ENCODE measurements around the gene GIT1. TPM values are rescaled to one million over a fixed set of nuclear protein-coding genes. Genes with fewer than 3 reads are reported as not detected.

GIT1 gene
- total RNA-seq, 5 donors from 2014 or later (not counting 1 experiment from before 2014, with no cell fraction given): 36.7 to 86.4 (median 71.8) TPM

- H3K27ac Mint-ChIP-seq: no peak overlapping the region
- ChIA-PET CTCF (interaction anchor here in 1 of 2 donors (0.6 to 2.3 kb wide), 4 partner anchors 35 to 361 kb away, joined by 3 to 6 read pairs (median 4); no protein-coding TSS in a partner anchor), POLR2A (no interaction called here)
- peaks cover 3% of the 10 kb centered on the region for H3K36me3 Mint-ChIP-seq
- ATAC-seq (replicated peaks in 1 of 4) (no peak), DNase-seq (peak in 2 of 35 experiments; percentile 5)
- H3K4me1 ChIP-seq (ENCODE audit: control insufficient read depth in 1 of 2, extremely low read depth in 1 of 2, insufficient read depth in 2 of 2, low read length in 2 of 2): peaks cover 9 to 30% of the 10 kb centered on the region in 2 experiments
- H3K4me3 Mint-ChIP-seq: peak overlapping the region in 1 of 3 donors; percentile 53
- H3K27me3 Mint-ChIP-seq: no peaks in the 10 kb centered on the region
- H3K9me3 ChIP-seq: no peaks in the 10 kb centered on the region
- WGBS (ENCODE audit: insufficient coverage): no CpG with 5 or more reads among the region's 6 CpGs
- peaks cover 18 to 38% of the 10 kb centered on the region in 2 donors for H3K36me3 ChIP-seq (ENCODE audit: control insufficient read depth in 2 of 2, extremely low read depth in 1 of 2, insufficient read depth in 1 of 2, low read length in 1 of 2)
- no peaks in the 10 kb centered on the region for H3K9me3 Mint-ChIP-seq
- no peak overlapping the region for H3K4me3 ChIP-seq (ENCODE audit: control insufficient read depth in 1 of 2, extremely low read depth in 1 of 2, low read length in 1 of 2)
- no peaks in the 10 kb centered on the region for H3K27me3 ChIP-seq (replicated peaks in 1 of 2; ENCODE audit: control insufficient read depth in 2 of 2, extremely low read depth in 1 of 2, insufficient read depth in 2 of 2, low read length in 1 of 2)
- H3K27ac ChIP-seq (ENCODE audit: low read length): no peak overlapping the region
- H3K4me1 Mint-ChIP-seq: peaks cover 12 to 20% (median 16%) of the 10 kb centered on the region in 3 donors
Observed at GRCh38 chr17:29571486-29571882, 18.0 kb downstream of the GIT1 start.

- CTCF ChIA-PET: interaction anchor here (0.6 to 2.3 kb wide), 7 partner anchors 8 to 356 kb away, joined by 3 to 6 read pairs (median 3); no protein-coding TSS in a partner anchor
- Histone ChIP-seq H3K27me3 (replicated peaks in 1 of 2; ENCODE audit: control insufficient read depth in 2 of 2, extremely low read depth in 1 of 2, insufficient read depth in 2 of 2, low read length in 1 of 2) (no peaks in the 10 kb centered on the region), H3K36me3 (ENCODE audit: control insufficient read depth in 2 of 2, extremely low read depth in 1 of 2, insufficient read depth in 1 of 2, low read length in 1 of 2) (peaks cover 10 to 28% of the 10 kb centered on the region in 2 donors), H3K4me3 (ENCODE audit: control insufficient read depth in 1 of 2, extremely low read depth in 1 of 2, low read length in 1 of 2) (no peak overlapping the region), H3K4me1 (ENCODE audit: control insufficient read depth in 1 of 2, extremely low read depth in 1 of 2, insufficient read depth in 2 of 2, low read length in 2 of 2) (peaks cover 11 to 39% of the 10 kb centered on the region in 2 experiments), H3K9me3 (no peaks in the 10 kb centered on the region), H3K27ac (ENCODE audit: low read length) (no peak overlapping the region)
- POLR2A ChIA-PET: interaction anchor here (0.5 to 0.6 kb wide), 2 partner anchors 35 to 1018 kb away, joined by 3 read pairs; no protein-coding TSS in a partner anchor
- Mint-ChIP-seq H3K36me3 (peaks cover 3% of the 10 kb centered on the region), H3K27me3 (no peaks in the 10 kb centered on the region), H3K27ac (peak overlapping the region; percentile 54 to 77), H3K4me1 (peaks cover 18 to 26% (median 23%) of the 10 kb centered on the region in 3 donors), H3K4me3 (peak overlapping the region; percentile 13 to 53 (median 42)), H3K9me3 (no peaks in the 10 kb centered on the region)
- DNase-seq (peak in 2 of 35 experiments; percentile 2 to 7), ATAC-seq (replicated peaks in 1 of 4) (no peak)
- 98% methylated on average over 6 of the region's 7 CpGs for WGBS (ENCODE audit: insufficient coverage)
Observed at GRCh38 chr17:29570521-29570920, 18.9 kb downstream of the GIT1 start.

DNA sequence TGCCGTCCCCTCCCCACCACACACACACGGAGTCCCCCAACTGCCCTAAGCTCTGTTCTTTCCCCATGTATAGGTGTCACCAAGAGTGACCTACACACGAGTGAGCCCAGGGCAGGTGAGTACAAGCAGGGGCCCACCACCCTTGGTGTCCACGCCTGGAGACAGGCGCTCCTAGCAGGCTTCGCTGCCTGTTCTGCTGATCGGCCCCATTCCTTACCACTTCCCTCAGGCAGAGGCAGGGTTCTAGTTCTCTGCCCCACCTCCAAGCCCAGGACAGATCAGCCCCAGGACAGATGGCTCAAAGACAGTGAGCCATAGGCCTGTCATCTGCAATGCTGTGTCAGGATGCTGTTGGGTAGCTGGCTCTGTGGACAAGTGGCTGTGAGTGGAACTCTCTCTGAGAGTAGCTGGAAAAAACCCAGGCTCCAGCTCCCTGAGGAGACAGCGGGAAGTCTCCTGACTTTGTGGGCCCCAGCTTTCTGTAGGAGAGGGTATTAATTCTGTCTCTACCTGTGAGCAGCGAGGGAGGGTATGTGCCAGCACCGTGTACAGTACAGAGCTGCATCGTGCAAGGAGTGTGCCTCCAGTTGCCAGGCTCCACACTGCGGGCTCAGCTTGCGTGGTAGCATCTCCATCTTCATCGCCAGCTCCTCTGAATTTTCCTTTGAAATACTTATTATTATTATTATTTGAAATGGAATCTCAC, 20.1 kb downstream of the GIT1 start:
- ChIA-PET POLR2A (interaction anchor here in 1 of 2 donors (0.5 kb wide), 1 partner anchor 179 kb away, joined by 3 read pairs; no protein-coding TSS in a partner anchor), CTCF (interaction anchor here in 1 of 2 donors (0.6 to 0.8 kb wide), 3 partner anchors 38 to 357 kb away, joined by 3 to 6 read pairs (median 3); no protein-coding TSS in a partner anchor)
- DNase-seq (peak in 2 of 35 experiments; percentile 6 to 11), ATAC-seq (replicated peaks in 1 of 4) (no peak)
- no peaks in the 10 kb centered on the region for H3K36me3 Mint-ChIP-seq
- H3K4me3 Mint-ChIP-seq: peak overlapping the region; percentile 79 to 88 (median 84)
- Histone ChIP-seq H3K27ac (ENCODE audit: low read length) (peak overlapping the region; percentile 63), H3K36me3 (ENCODE audit: control insufficient read depth in 2 of 2, extremely low read depth in 1 of 2, insufficient read depth in 1 of 2, low read length in 1 of 2) (peaks cover 2 to 17% of the 10 kb centered on the region in 2 donors), H3K4me3 (ENCODE audit: control insufficient read depth in 1 of 2, extremely low read depth in 1 of 2, low read length in 1 of 2) (peak overlapping the region; percentile 61 to 75), H3K9me3 (no peaks in the 10 kb centered on the region), H3K4me1 (ENCODE audit: control insufficient read depth in 1 of 2, extremely low read depth in 1 of 2, insufficient read depth in 2 of 2, low read length in 2 of 2) (peaks cover 13 to 51% of the 10 kb centered on the region in 2 experiments), H3K27me3 (replicated peaks in 1 of 2; ENCODE audit: control insufficient read depth in 2 of 2, extremely low read depth in 1 of 2, insufficient read depth in 2 of 2, low read length in 1 of 2) (no peaks in the 10 kb centered on the region)
- no peaks in the 10 kb centered on the region for H3K27me3 Mint-ChIP-seq
- 80% methylated on average over 10 of the region's 14 CpGs for WGBS (ENCODE audit: insufficient coverage)
- H3K9me3 Mint-ChIP-seq: no peaks in the 10 kb centered on the region
- H3K4me1 Mint-ChIP-seq: peaks cover 24 to 34% (median 27%) of the 10 kb centered on the region in 3 donors
- H3K27ac Mint-ChIP-seq: peak overlapping the region; percentile 82 to 88

- no peaks in the 10 kb centered on the region for H3K36me3 Mint-ChIP-seq
- no peaks in the 10 kb centered on the region for H3K9me3 ChIP-seq
- no peaks in the 10 kb centered on the region for H3K27me3 ChIP-seq (replicated peaks in 1 of 2; ENCODE audit: control insufficient read depth in 2 of 2, extremely low read depth in 1 of 2, insufficient read depth in 2 of 2, low read length in 1 of 2)
- peak within 1 kb of the TSS; percentile 95 to 96 for H3K27ac Mint-ChIP-seq
- POLR2A ChIA-PET: interaction anchor here in 1 of 2 donors (0.5 to 0.6 kb wide), 2 partner anchors 292 to 1246 kb away, joined by 4 to 8 read pairs; no protein-coding TSS in a partner anchor
- peak within 1 kb of the TSS; percentile 72 for H3K27ac ChIP-seq (ENCODE audit: low read length)
- H3K4me1 ChIP-seq (ENCODE audit: control insufficient read depth in 1 of 2, extremely low read depth in 1 of 2, insufficient read depth in 2 of 2, low read length in 2 of 2): peaks cover 13 to 59% of the 10 kb centered on the region in 2 experiments
- H3K36me3 ChIP-seq (ENCODE audit: control insufficient read depth in 2 of 2, extremely low read depth in 1 of 2, insufficient read depth in 1 of 2, low read length in 1 of 2): peaks cover 0 to 10% of the 10 kb centered on the region in 2 donors
- H3K27me3 Mint-ChIP-seq: no peaks in the 10 kb centered on the region
- no peaks in the 10 kb centered on the region for H3K9me3 Mint-ChIP-seq
- WGBS (ENCODE audit: insufficient coverage): 5% methylated on average over 84 of the region's 85 CpGs
- H3K4me3 ChIP-seq (ENCODE audit: control insufficient read depth in 1 of 2, extremely low read depth in 1 of 2, low read length in 1 of 2): peak within 1 kb of the TSS; percentile 75 to 81
- CTCF ChIA-PET: interaction anchor here in 1 of 2 donors (0.6 to 1.8 kb wide), 3 partner anchors 19 to 910 kb away, joined by 3 to 6 read pairs (median 3); partner anchors contain the start of gene SSH2
- H3K4me3 Mint-ChIP-seq: peak within 1 kb of the TSS; percentile 88 to 94 (median 94)
- ATAC-seq (replicated peaks in 1 of 4) (peak; percentile 64 to 71 (median 67)), DNase-seq (peak; percentile 62 to 93 (median 76))
- peaks cover 24 to 41% (median 34%) of the 10 kb centered on the region in 3 donors for H3K4me1 Mint-ChIP-seq
Observed at GRCh38 chr17:29568331-29569244, 20.9 kb downstream of the GIT1 start, which contains the start of gene TP53I13. TP53I13 (plus strand) TSS chr17:29568701; CDS start chr17:29568759, 58 bp downstream.

DNA sequence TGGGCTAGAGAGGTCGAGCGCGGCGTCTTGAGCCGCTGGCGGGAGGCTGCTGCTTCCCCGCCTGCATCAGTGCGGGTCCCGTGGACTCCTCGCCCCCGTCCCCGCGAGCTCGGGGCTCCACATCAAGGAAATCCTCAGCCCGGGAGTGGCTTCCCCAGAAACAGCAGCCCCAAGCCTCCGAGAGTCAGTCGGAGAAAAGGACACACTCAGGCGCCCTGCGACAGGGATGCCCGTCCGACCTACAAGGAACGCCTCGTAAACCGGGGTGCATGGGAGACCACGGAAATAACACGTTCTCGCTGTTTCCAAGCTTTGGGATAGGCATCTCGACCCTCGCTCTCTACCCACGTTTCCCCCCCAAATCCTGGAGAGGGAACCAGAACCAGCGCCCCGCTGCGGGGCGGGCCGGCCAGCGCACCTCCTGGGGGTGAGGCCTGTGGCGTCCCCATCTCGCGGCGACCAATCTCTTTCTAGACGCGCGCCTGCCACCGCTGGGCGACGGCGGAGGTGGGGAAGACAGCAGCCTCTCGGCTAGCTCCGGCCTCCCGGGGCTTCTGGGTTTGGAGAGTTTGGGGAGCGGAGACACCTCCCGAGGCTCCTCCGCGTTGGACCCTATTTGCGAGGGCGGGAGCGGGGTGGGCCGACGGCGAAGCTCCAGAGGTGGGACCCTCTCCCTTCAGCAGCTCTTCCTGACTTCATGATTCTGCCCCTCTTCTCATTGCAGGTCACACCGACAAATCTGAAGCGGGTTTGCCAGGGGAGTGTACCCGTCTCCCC, 21.7 kb downstream of the GIT1 start:
- Mint-ChIP-seq H3K4me1 (peaks cover 24 to 42% (median 37%) of the 10 kb centered on the region in 3 donors), H3K9me3 (no peaks in the 10 kb centered on the region), H3K27me3 (no peaks in the 10 kb centered on the region), H3K27ac (peak overlapping the region; percentile 95 to 96), H3K4me3 (peak overlapping the region; percentile 88 to 94 (median 94)), H3K36me3 (no peaks in the 10 kb centered on the region)
- H3K27me3 ChIP-seq (replicated peaks in 1 of 2; ENCODE audit: control insufficient read depth in 2 of 2, extremely low read depth in 1 of 2, insufficient read depth in 2 of 2, low read length in 1 of 2): no peaks in the 10 kb centered on the region
- peaks cover 13 to 63% of the 10 kb centered on the region in 2 experiments for H3K4me1 ChIP-seq (ENCODE audit: control insufficient read depth in 1 of 2, extremely low read depth in 1 of 2, insufficient read depth in 2 of 2, low read length in 2 of 2)
- ChIA-PET POLR2A (interaction anchor here in 1 of 2 donors (0.5 to 0.6 kb wide), 2 partner anchors 293 to 1247 kb away, joined by 4 to 8 read pairs; no protein-coding TSS in a partner anchor), CTCF (interaction anchor here (0.5 to 1.8 kb wide), 5 partner anchors 20 to 378 kb away, joined by 3 to 6 read pairs (median 4); partner anchors contain the start of gene SSH2 (in 1 of the 2))
- H3K9me3 ChIP-seq: no peaks in the 10 kb centered on the region
- ATAC-seq (replicated peaks in 1 of 4): peak; percentile 60 to 69 (median 64)
- peak; percentile 41 to 83 (median 64) for DNase-seq
- peak overlapping the region; percentile 72 for H3K27ac ChIP-seq (ENCODE audit: low read length)
- WGBS (ENCODE audit: insufficient coverage): under 1% methylated on average over 33 of the region's 63 CpGs
- peaks cover 0 to 6% of the 10 kb centered on the region in 2 donors for H3K36me3 ChIP-seq (ENCODE audit: control insufficient read depth in 2 of 2, extremely low read depth in 1 of 2, insufficient read depth in 1 of 2, low read length in 1 of 2)
- H3K4me3 ChIP-seq (ENCODE audit: control insufficient read depth in 1 of 2, extremely low read depth in 1 of 2, low read length in 1 of 2): peak overlapping the region; percentile 75 to 81
